ENCODE data around the gene ZNF148.

DNA sequence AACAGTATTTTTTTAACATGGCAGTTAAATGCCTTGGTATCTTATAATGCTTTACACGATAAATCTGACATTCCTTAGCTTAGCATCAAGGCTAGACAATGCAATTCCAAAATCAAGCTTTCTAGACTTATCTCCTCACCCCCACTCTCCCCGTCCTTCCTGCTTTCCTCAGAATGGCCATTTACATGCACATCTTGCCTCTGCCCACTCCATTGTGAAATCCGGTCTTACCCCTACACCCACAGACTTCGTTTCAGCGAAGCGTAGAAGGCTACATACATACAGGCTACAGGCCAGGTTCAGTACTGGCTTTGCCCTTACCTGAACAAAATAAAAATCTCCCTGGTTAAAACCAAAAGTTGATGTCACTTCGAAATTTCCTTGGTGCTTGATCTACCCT, 104.0 kb downstream of the ZNF148 start:
- TF ChIP-seq, protein P1, sequence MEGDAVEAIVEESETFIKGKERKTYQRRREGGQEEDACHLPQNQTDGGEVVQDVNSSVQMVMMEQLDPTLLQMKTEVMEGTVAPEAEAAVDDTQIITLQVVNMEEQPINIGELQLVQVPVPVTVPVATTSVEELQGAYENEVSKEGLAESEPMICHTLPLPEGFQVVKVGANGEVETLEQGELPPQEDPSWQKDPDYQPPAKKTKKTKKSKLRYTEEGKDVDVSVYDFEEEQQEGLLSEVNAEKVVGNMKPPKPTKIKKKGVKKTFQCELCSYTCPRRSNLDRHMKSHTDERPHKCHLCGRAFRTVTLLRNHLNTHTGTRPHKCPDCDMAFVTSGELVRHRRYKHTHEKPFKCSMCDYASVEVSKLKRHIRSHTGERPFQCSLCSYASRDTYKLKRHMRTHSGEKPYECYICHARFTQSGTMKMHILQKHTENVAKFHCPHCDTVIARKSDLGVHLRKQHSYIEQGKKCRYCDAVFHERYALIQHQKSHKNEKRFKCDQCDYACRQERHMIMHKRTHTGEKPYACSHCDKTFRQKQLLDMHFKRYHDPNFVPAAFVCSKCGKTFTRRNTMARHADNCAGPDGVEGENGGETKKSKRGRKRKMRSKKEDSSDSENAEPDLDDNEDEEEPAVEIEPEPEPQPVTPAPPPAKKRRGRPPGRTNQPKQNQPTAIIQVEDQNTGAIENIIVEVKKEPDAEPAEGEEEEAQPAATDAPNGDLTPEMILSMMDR (IDR thresholded peaks at IDR 0.05): no peak
- TF ChIP-seq EP300 (IDR thresholded peaks at IDR 0.05) (no peak), POLR2AphosphoS5 (IDR thresholded peaks at IDR 0.05) (no peak)

Measured in esophagus muscularis mucosa (tissue), 4 donors.